GM03348 (cell line): Measurements from ENCODE around the gene MYOCD.

Experiments used
- DNase-seq: peaks from one replicate; pipeline ENCODE4 v3.0.0; 2012; ENCODE audit warnings: low spot score

MYOCD gene

GRCh38 chr17:12643822-12644221 lies 21.9 kb upstream of the MYOCD start:
- DNase-seq, result no peak

GRCh38 chr17:12644623-12645022 lies 21.1 kb upstream of the MYOCD start:
- no peak for DNase-seq

GRCh38 chr17:12646761-12647422 lies 18.8 kb upstream of the MYOCD start:
- DNase-seq, result no peak

GRCh38 chr17:12648498-12648897 lies 17.2 kb upstream of the MYOCD start:
- no peak for DNase-seq

- DNase-seq, result no peak
These were observed 9.8 kb upstream of the MYOCD start for GRCh38 chr17:12655936-12656335.

GRCh38 chr17:12656354-12656753 lies 9.3 kb upstream of the MYOCD start:
- no peak for DNase-seq

GRCh38 chr17:12659500-12659899 lies 6.2 kb upstream of the MYOCD start:
- peak; percentile 36 for DNase-seq

- DNase-seq, result no peak
These were observed 1.4 kb upstream of the MYOCD start for GRCh38 chr17:12664252-12664651.

- DNase-seq, result peak; percentile 7
These were observed 812 bp upstream of the MYOCD start for GRCh38 chr17:12664894-12665262.

GRCh38 chr17:12666718-12667117 lies 1.0 kb downstream of the MYOCD start:
- DNase-seq, result no peak

- DNase-seq, result peak; percentile 51
These were observed 1.7 kb downstream of the MYOCD start for GRCh38 chr17:12667299-12667958.

GRCh38 chr17:12671906-12672305 lies 6.2 kb downstream of the MYOCD start:
- no peak for DNase-seq

GRCh38 chr17:12672947-12673346 lies 7.3 kb downstream of the MYOCD start:
- DNase-seq, result no peak

- peak; percentile 9 for DNase-seq
These were observed 8.1 kb downstream of the MYOCD start for GRCh38 chr17:12673788-12674187.

GRCh38 chr17:12680407-12680897 lies 14.8 kb downstream of the MYOCD start:
- no peak for DNase-seq

GRCh38 chr17:12680993-12681392 lies 15.3 kb downstream of the MYOCD start:
- DNase-seq, result no peak

GRCh38 chr17:12683299-12683698 lies 17.6 kb downstream of the MYOCD start:
- no peak for DNase-seq

GRCh38 chr17:12686486-12686885 lies 20.8 kb downstream of the MYOCD start:
- no peak for DNase-seq

GRCh38 chr17:12688382-12688781 lies 22.7 kb downstream of the MYOCD start:
- no peak for DNase-seq

GRCh38 chr17:12691173-12691572 lies 25.5 kb downstream of the MYOCD start:
- peak; percentile 57 for DNase-seq

- peak; percentile 50 for DNase-seq
These were observed 27.9 kb downstream of the MYOCD start for GRCh38 chr17:12693640-12694039.

- DNase-seq, result no peak
These were observed 40.4 kb downstream of the MYOCD start for GRCh38 chr17:12706070-12706469.

GRCh38 chr17:12709063-12709462 lies 43.4 kb downstream of the MYOCD start:
- DNase-seq, result no peak

GRCh38 chr17:12712415-12712814 lies 46.7 kb downstream of the MYOCD start:
- DNase-seq, result no peak
